Measurements from ENCODE around the gene AMBP.
"Not testable (repeated sequence)": the region's sequence is repeated elsewhere in the genome, so short reads cannot be mapped to it uniquely, and the experiment has no call there.

AMBP gene

GRCh38 chr9:114050646-114051045 is 27.5 kb downstream of the AMBP start:
- DNase-seq (ENCODE audit: low spot score), result no peak

DNA sequence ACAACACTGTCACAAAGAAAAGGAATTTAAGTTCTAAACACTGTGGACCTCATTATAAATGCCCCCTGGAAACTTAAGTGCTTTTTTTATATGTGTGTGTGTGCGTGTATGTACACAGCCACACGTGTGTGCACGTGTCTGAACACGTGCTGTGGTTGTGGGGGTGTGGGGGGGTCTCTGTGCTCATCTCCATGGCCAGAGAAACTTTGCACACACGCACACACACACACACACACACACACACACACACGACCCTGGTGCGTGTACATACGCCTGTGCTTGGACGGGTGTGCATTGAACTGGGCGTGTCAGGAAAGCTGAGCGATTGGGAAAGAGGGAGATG is 27.9 kb downstream of the AMBP start:
- no peak for DNase-seq (ENCODE audit: low spot score)

DNA sequence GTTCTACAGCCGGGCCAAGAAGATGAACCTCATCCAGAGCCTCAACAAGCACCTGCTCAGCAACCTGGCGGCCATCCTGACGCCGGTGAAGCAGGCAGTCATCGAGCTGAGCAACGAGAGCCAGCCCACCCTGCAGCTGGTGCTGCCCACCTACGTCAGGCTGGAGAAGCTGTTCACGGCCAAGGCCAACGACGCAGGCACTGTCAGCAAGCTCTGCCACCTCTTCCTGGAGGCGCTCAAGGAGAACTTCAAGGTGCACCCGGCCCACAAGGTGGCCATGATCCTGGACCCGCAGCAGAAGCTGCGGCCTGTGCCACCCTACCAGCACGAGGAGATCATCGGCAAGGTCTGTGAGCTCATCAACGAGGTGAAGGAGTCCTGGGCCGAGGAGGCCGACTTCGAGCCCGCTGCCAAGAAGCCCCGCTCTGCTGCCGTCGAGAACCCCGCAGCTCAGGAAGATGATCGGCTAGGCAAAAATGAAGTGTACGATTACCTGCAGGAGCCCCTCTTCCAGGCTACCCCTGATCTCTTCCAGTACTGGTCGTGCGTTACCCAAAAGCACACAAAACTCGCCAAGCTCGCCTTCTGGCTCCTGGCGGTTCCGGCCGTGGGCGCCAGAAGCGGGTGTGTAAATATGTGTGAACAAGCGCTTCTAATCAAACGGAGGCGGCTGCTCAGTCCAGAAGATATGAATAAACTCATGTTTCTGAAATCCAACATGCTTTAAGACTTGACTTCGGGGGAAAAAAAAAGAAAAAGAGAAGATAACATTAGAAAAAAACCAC is 28.5 kb downstream of the AMBP start:
- DNase-seq (ENCODE audit: low spot score), result no peak

DNA sequence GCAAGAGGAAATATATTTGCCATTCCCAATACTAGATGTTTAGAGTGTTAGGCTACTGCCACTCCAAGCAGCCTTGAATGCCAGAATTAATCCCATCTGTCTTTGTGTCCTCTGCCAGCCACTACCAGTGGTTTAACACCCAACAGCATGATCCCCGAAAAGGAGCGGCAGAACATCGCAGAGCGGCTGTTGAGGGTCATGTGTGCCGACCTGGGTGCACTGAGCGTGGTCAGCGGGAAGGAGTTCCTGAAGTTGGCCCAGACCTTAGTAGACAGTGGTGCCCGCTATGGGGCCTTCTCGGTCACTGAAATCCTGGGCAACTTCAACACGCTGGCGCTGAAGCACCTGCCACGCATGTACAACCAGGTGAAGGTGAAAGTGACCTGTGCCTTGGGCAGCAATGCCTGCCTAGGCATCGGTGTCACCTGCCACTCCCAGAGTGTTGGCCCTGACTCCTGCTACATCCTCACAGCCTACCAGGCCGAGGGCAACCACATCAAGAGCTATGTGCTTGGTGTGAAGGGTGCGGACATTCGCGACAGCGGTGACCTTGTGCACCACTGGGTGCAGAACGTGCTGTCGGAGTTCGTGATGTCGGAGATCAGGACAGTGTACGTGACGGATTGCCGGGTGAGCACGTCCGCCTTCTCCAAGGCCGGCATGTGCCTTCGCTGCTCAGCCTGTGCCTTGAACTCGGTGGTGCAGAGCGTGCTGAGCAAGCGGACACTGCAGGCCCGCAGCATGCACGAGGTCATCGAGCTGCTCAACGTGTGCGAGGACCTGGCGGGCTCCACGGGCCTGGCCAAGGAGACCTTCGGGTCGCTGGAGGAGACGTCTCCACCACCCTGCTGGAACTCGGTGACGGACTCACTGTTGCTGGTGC is 29.3 kb downstream of the AMBP start:
- no peak for DNase-seq (ENCODE audit: low spot score)

DNA sequence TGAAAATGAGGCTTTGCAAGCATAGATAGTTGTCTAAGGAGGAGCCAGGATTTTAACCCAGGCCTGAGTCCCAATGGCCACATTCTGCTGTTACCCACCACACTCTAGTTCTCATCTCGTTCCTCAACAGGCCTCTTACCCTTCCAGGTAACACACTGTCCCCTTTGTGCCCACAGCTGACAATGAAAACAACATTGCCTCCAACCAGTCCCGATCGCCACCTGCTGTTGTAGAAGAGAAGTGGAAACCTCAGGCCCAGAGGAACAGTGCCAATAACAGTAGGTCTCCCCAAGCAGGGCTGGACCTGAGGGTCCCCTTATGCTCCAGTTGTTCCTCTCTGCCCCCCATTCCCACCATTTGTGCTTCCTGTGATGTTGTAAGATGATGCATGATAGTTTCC is 30.4 kb downstream of the AMBP start:
- peak; percentile 55 for DNase-seq (ENCODE audit: low spot score)

DNA sequence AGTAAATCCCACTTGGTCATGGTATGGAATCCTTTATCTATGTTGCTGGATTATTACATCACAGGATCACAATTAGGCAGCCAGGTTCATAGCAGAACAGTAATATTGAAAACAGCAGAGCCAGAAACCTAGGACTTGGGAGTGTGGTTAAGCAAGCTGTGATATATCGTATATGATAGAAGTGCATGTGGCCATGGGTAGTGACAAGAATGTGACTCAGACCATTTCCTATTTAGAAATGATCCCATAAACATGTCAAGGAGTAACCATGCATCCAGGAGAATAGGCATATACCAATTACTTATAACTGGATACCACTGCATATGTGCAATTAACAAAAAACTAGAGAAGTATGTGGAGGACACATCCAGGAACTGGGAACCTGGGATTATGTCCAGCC is 31.2 kb downstream of the AMBP start:
- no peak for DNase-seq (ENCODE audit: low spot score)

DNA sequence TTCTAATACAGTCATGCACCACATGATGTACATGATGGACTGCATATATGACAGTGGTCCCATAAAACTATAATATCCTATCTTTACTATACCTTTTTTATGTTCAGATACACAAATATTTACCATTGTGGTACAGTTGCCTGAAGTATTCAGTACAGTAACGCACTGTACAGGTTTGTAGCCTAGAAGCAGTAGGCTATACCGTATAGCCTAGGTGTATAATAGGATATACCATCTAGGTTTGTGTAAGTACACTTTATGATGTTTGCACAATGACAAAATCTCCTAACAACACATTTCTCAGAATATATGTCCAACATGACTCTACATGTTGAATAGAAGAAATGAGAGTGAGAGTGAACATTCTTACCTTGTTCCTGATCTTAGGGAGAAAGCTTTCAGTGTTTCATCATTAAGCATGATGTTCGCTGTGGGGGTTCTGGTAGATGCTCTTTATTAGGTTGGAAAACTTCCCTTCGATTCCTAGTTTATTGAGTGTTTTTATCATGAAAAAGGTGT is 31.8 kb downstream of the AMBP start:
- DNase-seq (ENCODE audit: low spot score), result no peak

GRCh38 chr9:114043660-114044059 is 34.4 kb downstream of the AMBP start:
- DNase-seq (ENCODE audit: low spot score), result not testable (repeated sequence)

- DNase-seq (ENCODE audit: low spot score), result no peak
These were observed 38.6 kb downstream of the AMBP start for GRCh38 chr9:114039484-114039883.

GRCh38 chr9:114038724-114039313 is 39.3 kb downstream of the AMBP start:
- no peak for DNase-seq (ENCODE audit: low spot score)

DNA sequence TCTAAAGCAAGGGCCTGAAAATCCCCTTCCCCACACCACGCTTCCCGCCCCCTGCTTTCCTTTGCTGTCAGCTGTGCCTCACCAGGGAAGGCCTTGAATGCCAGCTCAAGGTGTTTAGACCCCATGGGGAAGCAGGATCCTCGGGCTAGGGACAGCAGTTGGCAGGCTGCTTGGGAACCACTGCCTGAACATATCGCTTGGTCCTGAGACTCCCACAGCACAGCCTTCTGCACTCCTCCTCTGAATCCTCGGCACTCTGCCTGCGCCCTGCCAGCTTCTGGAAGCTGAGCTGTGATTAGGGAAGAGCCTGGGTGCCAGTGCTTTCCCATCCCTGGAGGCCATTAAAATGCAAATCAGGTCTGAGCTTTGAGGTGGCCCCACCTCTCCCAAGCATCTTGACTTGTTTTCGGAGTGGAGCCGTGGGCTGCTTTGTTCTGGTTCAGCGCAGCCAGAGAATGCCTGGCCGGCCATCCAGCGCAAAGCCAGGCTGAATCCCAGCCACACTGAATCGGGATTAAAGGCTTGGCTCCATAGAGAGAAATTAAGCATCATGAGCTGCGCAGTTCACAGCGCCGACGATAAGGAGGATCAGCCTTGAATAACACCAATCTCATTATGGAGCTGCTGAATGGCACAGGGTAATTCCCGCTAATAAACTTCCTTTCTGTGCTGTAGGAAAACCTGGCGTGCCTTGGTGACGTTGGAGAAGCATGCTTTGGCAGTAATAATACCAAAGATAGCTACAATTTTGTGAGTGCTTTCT is 40.0 kb downstream of the AMBP start:
- DNase-seq (ENCODE audit: low spot score), result no peak

DNA sequence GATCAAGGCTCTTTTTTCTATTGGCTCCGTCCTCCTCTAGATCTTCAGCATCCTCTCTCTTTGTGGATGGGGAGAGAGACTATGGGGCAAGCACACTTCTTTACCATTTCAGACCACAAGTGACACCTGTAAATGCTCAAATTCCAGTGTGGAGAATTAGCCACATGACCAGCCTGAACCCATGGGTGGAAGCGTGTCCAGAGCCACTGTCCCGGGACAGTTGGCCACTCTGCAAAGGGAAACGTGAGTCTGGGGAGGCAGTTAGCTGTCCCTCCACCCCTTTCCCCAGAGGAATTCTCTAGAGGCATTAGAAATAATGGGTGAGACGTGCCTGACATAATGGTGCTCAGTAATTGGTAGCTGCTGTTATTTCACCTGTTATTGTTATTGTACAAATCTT is 40.9 kb downstream of the AMBP start:
- no peak for DNase-seq (ENCODE audit: low spot score)

DNA sequence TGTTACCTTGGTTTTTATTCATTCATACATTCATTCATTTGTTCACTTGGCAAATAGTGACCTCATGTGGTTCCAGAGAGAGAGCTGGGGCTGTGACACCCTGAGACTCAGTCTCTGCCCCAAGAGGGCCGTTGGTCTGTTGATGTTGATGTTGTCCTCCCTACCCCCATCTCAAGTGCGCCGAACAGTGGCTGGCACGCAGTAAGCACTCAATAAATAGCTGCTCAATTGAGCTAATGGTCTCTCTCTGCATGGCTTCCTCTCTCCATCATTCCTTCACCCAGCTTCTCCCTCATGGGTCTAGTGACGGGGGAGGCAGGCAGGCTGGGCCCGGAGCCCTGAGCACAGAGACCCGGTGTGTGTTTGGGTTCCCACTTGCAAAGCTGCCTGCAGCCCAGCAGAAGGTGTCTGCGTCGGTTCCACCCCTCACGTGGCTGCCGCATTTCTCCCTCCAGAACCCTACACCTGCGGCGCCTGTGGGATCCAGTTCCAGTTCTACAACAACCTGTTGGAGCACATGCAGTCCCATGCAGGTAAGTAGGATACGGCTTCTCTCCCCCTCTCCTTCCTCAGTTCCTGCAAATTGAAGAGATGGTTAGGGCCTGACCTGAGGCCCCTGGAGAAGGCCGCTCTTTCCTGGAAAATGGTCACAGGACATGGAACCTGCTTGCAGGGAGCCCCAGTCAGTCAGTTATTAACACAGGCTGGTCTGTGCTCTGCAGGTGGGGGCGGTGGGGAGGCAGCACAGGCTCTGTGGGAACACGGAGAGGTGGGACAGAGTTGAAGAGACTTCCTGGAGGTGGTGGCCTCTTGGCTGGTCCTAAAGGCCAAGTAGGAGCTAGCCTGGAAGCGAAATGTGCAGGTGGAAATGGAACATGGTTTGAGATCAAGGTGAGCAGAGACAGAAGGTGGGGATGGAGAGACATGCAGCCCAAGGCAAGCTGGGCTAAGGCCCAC is 42.0 kb downstream of the AMBP start:
- no peak for DNase-seq (ENCODE audit: low spot score)

GRCh38 chr9:114035221-114035844 is 42.8 kb downstream of the AMBP start:
- no peak for DNase-seq (ENCODE audit: low spot score)

DNA sequence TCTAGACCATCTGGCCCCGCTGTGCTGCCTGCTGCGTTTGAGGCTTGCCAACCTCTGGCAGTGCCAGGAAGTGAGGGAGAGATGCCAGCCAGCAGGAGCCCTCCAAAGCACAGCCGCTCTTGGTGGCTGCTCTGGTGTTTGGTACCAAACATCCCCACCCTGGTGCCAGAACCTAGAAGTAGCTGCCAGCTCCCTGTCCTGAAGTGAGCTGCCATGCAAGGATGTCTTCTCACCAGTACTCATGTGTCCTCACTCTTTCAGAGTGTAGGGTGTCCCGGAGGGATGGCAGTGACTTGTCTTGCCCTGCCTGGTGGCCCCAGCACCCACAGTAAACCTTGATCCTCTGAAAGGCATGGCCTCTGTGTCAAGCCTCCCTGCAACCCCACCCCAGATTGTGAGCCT is 43.4 kb downstream of the AMBP start:
- no peak for DNase-seq (ENCODE audit: low spot score)

DNA sequence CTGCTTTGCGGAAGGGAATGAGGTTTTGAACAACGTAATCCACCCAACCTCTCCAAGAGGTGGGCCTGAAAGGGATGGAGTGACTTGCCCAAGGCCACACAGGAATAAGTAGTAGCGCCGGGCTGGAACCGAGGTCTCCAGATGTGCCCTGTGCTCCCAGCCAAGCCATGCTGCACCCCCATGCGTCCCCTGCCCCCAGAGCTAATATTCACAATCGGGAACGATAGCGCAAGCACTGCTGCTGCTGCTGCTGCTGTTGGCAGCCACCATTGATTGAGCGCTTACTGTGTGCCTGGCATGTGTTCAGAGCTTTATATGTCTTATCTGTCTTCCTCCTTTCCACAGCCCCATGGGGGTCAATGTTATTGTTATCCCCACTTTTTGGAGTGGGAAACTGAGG is 43.9 kb downstream of the AMBP start:
- no peak for DNase-seq (ENCODE audit: low spot score)

DNA sequence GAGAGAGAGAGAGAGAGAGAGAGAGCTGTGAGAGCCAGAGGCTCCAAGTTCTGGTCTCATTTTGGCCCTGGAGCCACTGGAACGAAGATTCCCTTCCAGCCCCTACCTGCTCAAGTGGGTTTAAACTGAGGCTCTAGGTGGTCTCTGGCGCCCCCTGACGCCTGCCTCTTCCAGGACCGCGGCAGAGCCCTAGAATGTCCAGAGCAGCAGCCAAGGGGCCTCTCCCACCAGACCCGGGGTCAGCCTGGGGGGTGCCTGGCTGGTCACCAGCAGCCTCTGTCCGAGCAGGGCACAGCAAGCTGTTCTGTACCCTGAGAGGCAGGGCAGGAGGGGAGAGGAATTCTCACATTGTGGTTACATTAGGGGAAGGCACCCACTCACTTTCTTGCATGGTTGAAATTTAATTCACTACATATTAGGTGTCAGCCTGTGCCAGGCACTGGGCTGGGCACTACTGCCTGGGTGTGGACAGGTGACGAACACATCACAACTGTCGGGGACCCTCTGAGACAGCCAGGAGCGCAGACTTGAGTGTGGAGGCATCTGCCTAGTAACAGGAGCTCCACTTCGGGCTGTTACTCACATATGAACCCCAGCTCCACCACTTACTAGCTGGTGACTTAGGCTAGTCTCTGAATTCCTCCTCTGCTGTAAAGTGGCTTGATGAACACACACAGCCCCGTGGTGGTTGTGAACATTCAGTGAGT is 44.5 kb downstream of the AMBP start:
- DNase-seq (ENCODE audit: low spot score), result peak; percentile 71

- no peak for DNase-seq (ENCODE audit: low spot score)
These were observed 45.9 kb downstream of the AMBP start for GRCh38 chr9:114031948-114032840.
